ENCODE measurements around the gene PSRC1.

The PSRC1 gene

DNA sequence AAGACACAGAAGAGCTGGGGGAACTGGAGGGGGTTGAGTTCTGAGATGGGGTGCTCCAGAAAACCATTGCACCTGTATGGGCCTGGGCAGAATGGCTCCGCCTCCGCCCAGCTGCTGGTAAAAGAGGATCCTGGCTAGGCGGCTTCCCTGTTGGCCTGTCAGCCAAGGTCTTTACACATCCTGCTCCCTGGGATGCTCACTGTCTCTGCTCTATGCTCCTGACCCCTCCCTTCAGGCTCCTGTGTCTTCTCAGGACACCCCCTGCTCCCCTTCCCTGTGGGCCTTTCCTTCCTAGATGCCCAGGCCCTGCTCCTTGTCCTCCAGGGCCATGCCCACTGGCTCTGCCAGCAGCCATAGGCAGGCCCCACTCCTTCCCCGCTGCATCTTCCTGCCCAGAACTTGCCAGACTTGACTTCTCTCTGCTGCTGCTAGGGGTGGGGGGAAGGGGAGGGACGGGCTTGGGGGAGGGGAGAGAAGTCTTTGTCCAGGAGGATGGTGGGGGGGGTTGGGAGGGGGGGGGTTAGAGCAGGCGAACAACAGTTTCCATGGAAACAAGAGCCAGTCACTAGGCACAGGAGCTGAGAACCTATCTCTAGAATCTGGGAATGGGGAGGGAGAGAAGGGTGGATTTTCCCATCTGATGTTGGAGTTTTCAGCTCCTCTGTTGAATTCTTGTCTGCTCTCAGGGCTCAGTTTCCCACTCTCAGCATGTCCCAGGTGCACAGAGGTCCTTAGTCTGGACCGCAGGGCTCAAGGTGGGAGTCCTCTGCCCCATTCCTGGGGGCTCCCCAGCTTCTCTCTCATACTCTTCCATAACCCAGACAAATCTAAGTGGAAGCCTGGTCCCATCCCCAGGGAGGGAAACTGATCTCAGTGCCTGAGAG is 23.0 kb downstream of the PSRC1 start:
- Mint-ChIP-seq H3K27me3 (no peaks in the 10 kb centered on the region), H3K27ac (no peak overlapping the region)

DNA sequence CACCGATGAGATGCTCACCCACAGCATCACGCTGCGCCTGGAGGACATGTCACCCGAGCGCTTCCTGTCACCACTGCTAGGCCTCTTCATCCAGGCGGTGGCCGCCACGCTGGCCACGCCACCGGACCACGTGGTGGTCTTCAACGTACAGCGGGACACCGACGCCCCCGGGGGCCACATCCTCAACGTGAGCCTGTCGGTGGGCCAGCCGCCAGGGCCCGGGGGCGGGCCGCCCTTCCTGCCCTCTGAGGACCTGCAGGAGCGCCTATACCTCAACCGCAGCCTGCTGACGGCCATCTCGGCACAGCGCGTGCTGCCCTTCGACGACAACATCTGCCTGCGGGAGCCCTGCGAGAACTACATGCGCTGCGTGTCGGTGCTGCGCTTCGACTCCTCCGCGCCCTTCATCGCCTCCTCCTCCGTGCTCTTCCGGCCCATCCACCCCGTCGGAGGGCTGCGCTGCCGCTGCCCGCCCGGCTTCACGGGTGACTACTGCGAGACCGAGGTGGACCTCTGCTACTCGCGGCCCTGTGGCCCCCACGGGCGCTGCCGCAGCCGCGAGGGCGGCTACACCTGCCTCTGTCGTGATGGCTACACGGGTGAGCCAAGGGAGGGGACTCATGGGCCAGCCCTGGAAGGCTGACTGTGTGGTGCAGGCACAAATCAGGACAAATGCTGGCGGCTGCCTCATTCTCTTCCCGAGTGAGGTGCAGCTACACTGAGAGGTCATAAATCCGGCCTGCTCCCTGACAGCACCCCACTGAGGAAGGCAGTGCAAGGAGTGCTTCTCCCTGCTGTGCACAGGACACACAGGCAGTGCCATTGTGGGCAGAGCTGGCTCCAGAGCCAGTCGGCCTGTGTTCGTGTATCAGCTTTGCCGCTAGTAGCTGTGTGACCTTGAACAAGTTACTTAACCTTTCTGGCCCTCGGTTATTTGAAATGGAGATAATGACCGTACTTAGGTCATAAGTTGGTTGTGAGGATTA is 24.2 kb downstream of the PSRC1 start:
- Mint-ChIP-seq H3K9me3 (no peaks in the 10 kb centered on the region), H3K27me3 (no peaks in the 10 kb centered on the region), H3K4me3 (no peak overlapping the region), H3K36me3 (ENCODE audit: low read depth) (no peaks in the 10 kb centered on the region), H3K27ac (no peak overlapping the region), H3K4me1 (ENCODE audit: low read depth) (no peaks in the 10 kb centered on the region)

More for the DNA sequence above, 23.0 kb downstream of the PSRC1 start:
- Mint-ChIP-seq H3K4me3 (no peak overlapping the region), H3K36me3 (ENCODE audit: low read depth) (no peaks in the 10 kb centered on the region), H3K4me1 (ENCODE audit: low read depth) (no peaks in the 10 kb centered on the region), H3K9me3 (no peaks in the 10 kb centered on the region)

DNA sequence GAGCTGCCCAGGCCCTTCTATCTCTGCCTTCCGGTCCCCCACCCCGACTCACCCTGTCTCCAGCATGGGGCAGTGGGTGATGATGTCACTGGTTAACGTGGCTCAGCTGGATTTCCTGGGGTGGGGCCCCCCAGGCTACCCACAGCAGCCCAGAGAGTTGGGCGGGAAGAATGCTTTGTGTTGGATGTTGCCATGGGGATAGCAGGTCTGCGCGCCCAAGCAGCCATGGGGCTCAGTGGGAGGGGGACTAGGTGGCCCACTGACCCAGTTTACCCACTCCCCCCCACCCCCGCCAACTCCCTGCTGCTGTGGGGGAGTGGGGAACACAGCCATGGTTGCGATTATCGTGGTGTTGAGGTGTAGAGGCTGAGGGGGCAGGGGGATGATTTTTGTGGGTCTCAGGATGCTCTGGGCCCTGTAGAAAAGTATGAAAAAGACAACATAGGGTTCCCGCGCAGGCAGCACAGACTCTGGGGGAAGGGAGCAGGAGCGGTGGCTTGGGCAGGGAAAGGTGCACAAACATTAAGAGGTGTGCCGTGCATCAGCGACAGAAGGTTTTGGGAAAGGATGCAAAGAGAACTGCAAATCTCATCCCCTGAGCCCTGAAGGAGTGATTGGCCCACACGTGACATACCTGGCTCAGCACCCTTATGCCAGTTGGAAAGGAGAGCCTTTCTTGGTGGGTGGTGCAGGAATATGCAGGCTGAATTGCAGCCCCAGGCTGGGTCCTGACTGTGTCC is 25.1 kb downstream of the PSRC1 start:
- H3K4me3 Mint-ChIP-seq = no peak overlapping the region
- H3K36me3 Mint-ChIP-seq (ENCODE audit: low read depth) = no peaks in the 10 kb centered on the region
- no peaks in the 10 kb centered on the region for H3K27me3 Mint-ChIP-seq
- no peaks in the 10 kb centered on the region for H3K4me1 Mint-ChIP-seq (ENCODE audit: low read depth)
- H3K27ac Mint-ChIP-seq = no peak overlapping the region
- no peaks in the 10 kb centered on the region for H3K9me3 Mint-ChIP-seq

DNA sequence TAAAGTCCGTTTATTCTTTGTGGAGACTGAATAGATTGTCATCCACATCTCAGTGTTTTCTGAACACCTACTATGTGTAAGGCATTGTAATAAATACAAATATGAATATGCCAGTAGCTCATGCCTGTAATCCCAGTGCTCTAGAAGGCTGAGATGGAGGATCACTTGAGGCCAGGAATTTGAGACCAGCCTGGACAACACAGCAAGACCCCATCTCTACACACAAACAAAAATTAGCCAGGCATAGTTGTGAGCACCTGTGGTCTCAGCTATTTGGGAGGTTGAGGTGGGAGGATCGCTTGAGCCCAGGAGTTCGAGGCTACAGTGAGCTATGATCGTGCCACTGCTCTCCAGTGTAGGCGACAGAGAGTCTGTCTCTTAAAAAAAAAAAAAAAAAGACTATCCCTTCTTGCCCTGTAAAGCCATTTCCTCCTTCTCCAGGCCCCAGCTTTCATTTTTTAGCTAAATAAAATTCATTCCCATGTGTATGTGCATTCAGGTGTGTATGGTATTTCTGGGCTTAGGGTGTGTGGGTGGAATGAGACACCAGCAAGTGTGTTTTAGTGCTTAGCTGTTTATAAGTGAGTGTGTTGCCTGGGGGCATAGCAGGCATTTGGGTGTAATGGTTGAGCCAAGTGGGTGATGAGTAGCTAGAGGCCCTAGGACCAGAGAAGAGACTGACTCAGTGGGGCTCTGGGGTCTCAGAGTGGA is 25.8 kb downstream of the PSRC1 start:
- Mint-ChIP-seq H3K4me1 (ENCODE audit: low read depth) (no peaks in the 10 kb centered on the region), H3K27ac (no peak overlapping the region), H3K36me3 (ENCODE audit: low read depth) (no peaks in the 10 kb centered on the region), H3K9me3 (no peaks in the 10 kb centered on the region), H3K4me3 (no peak overlapping the region), H3K27me3 (no peaks in the 10 kb centered on the region)

DNA sequence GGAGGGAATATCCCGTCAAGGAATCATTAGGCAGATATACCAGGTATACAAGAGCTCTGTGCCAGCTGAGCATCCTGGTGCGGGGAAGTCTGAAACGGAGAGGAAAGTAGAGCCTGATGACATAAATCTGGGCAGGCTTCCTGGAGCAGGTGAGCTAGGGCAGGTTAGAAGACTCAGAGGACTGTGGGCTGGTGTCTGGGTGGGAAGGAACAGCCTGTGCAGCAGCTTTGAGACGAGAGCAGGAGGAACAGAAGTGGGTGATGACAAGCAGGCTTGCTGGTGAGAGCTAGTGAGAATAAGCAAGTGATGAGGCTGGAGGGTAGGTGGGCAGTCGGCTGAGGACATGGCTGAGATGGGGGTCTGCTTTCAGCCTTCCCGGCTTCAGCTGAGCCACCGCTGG is 26.9 kb downstream of the PSRC1 start:
- H3K4me3 Mint-ChIP-seq = no peak overlapping the region
- H3K4me1 Mint-ChIP-seq (ENCODE audit: low read depth) = no peaks in the 10 kb centered on the region
- H3K27ac Mint-ChIP-seq = no peak overlapping the region
- H3K9me3 Mint-ChIP-seq = no peaks in the 10 kb centered on the region
- H3K36me3 Mint-ChIP-seq (ENCODE audit: low read depth) = no peaks in the 10 kb centered on the region
- no peaks in the 10 kb centered on the region for H3K27me3 Mint-ChIP-seq

DNA sequence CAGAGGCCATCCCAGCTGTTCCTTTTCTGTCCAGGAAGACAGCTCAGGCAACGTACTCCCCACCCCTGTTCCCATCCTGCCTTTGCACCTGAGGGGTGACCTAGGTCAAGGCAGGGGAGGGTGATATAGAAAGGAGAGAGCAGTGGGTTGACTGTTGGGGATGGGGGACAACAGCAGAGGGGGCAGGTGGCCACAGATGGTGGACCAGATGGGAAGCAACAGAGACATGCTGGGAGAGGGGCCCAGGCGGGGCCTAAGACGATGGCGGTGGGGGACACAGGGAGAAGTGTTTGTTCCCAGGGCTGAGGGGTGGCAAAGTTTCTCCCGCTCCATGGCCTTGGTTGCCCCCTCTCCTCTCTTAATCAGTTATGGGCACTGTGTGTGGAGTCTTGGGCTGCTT is 27.3 kb downstream of the PSRC1 start:
- H3K9me3 Mint-ChIP-seq = no peaks in the 10 kb centered on the region
- no peak overlapping the region for H3K27ac Mint-ChIP-seq

DNA sequence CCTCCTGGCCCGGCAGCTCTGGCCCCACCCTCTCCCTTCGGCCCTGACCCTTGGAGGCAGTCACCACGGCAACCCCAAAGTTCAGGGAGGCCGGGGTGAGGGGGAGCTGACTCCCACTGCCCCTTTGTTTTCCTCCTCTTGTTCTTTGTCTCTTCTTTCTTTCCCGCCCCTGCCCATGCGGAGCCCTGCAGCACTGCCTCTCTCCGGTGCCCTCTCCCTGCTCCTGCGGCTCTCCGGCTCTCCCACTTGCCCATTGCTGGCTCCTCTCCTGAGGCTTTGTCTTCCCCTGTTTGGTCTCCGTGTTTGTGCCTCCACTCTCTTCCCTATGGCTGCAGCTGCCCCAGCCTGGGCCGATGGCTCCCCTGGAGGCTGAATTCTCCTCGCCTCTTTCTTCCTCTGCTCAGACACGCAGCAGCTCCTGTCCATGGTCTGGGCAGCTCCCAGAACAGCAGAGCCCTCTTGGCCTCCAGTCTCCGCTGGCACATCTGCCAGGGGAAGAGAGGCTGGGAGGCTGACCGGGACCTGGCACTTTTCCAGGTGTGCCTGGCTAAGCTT is 27.8 kb downstream of the PSRC1 start:
- Mint-ChIP-seq H3K4me1 (ENCODE audit: low read depth) (no peaks in the 10 kb centered on the region), H3K27ac (no peak overlapping the region)

More for the DNA sequence above, 27.3 kb downstream of the PSRC1 start:
- H3K4me1 Mint-ChIP-seq (ENCODE audit: low read depth) = no peaks in the 10 kb centered on the region
- H3K27me3 Mint-ChIP-seq = peaks cover 3% of the 10 kb centered on the region
- no peak overlapping the region for H3K4me3 Mint-ChIP-seq
- H3K36me3 Mint-ChIP-seq (ENCODE audit: low read depth) = no peaks in the 10 kb centered on the region

DNA sequence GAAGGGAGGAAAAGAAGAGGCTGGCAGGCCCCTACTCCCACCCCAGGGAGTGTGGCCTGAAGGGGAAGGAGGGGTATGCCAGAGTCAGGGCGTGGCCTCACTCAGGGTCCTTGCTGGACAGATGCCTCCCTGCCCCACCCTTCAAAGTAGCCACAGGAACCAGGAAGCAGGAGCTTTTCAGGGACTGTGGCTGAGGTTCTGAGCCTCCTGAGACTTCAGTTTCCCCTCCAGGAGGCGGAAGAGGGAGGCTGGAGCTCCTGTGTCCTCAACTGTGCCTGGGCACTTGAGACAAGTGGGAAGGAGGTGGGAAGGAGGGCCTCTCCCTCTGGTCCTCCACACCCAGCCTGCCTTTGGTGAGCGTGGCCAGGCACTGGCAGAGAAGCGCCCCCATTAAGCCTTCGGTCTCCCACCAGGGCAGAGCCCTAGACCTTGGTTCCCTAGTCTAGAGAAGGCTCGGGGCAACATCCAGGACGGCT is 28.3 kb downstream of the PSRC1 start:
- Mint-ChIP-seq H3K4me1 (ENCODE audit: low read depth) (no peaks in the 10 kb centered on the region), H3K27me3 (peaks cover 4% of the 10 kb centered on the region), H3K9me3 (no peaks in the 10 kb centered on the region), H3K4me3 (no peak overlapping the region), H3K27ac (no peak overlapping the region), H3K36me3 (ENCODE audit: low read depth) (no peaks in the 10 kb centered on the region)

More for the DNA sequence above, 27.8 kb downstream of the PSRC1 start:
- Mint-ChIP-seq H3K4me3 (no peak overlapping the region), H3K36me3 (ENCODE audit: low read depth) (no peaks in the 10 kb centered on the region), H3K27me3 (peaks cover 4% of the 10 kb centered on the region), H3K9me3 (no peaks in the 10 kb centered on the region)

DNA sequence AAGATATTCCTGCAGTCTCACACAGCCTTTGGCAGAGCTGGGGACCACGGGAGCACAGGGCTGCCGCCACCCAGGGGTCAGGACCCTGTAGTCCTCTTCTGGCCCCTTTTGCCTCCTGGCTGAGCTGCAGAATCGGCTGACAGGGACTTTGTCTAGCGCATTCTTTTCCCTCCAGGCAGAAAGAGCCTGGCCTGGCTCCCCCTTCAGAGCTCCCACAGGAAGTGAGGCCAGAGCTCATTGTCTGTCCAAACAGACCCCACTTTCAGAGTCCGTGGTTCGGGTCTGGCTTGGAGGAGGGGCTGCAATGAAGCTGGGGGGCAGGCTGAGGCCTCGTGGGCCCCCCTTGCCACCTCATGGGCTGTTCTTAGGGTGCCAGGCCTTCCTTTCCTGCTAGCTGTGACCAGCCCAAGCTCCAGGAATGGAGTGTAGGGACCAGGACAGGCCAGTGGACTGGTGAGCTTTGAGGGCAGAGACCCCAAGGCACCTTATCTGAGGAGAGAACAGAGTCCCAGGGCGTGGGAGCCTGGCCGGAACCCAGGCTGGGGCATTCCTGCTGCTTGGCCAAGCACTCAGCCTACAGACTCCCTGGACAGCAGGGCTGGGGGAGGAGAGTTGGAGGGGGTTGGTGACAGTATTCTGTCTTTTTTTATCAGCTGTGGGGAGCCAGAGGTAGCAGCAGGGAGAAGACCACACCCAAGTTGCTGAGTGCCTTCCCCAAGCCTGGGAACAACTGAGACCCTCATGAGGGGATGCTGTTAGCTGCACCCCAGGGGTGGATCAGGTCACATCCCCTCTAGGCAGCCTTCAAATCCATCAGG is 28.9 kb downstream of the PSRC1 start:
- no peak overlapping the region for H3K4me3 Mint-ChIP-seq

DNA sequence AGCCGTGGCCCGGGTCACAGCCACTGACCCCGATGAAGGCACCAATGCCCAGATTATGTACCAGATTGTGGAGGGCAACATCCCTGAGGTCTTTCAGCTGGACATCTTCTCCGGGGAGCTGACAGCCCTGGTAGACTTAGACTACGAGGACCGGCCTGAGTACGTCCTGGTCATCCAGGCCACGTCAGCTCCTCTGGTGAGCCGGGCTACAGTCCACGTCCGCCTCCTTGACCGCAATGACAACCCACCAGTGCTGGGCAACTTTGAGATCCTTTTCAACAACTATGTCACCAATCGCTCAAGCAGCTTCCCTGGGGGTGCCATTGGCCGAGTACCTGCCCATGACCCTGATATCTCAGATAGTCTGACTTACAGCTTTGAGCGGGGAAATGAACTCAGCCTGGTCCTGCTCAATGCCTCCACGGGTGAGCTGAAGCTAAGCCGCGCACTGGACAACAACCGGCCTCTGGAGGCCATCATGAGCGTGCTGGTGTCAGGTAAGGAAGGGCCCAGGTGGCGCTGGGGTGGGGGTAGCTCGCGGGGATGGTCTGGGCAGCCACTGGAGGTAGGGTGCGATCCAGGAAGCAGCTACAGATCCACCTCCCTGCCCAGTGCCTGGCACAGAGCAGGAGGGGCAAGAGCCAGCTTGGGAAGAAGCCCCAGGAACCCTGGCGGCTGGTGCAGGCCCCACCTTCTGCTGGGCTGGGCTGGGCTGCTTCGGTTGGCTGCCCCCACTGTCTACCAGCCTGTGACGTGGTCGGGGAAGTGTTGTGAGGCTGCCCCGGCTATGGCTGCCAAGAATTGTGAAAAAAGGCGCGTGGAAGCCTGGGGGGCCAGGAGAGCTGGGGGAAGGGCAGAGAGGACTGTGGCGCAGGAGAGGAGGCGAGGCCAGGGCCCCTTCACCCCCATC is 29.8 kb downstream of the PSRC1 start:
- no peaks in the 10 kb centered on the region for H3K36me3 Mint-ChIP-seq (ENCODE audit: low read depth)
- no peaks in the 10 kb centered on the region for H3K9me3 Mint-ChIP-seq
- no peak overlapping the region for H3K27ac Mint-ChIP-seq
- peaks cover 4% of the 10 kb centered on the region for H3K27me3 Mint-ChIP-seq
- H3K4me1 Mint-ChIP-seq (ENCODE audit: low read depth) = peaks cover 5% of the 10 kb centered on the region
- no peak overlapping the region for H3K4me3 Mint-ChIP-seq

More for the DNA sequence above, 28.9 kb downstream of the PSRC1 start:
- Mint-ChIP-seq H3K36me3 (ENCODE audit: low read depth) (no peaks in the 10 kb centered on the region), H3K27ac (no peak overlapping the region), H3K4me1 (ENCODE audit: low read depth) (peaks cover 3% of the 10 kb centered on the region), H3K9me3 (no peaks in the 10 kb centered on the region), H3K27me3 (peaks cover 4% of the 10 kb centered on the region)

DNA sequence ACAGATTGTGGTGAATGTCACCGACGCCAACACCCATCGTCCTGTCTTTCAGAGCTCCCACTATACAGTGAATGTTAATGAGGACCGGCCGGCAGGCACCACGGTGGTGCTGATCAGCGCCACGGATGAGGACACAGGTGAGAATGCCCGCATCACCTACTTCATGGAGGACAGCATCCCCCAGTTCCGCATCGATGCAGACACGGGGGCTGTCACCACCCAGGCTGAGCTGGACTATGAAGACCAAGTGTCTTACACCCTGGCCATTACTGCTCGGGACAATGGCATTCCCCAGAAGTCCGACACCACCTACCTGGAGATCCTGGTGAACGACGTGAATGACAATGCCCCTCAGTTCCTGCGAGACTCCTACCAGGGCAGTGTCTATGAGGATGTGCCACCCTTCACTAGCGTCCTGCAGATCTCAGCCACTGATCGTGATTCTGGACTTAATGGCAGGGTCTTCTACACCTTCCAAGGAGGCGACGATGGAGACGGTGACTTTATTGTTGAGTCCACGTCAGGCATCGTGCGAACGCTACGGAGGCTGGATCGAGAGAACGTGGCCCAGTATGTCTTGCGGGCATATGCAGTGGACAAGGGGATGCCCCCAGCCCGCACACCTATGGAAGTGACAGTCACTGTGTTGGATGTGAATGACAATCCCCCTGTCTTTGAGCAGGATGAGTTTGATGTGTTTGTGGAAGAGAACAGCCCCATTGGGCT is 30.6 kb downstream of the PSRC1 start:
- Mint-ChIP-seq H3K27me3 (peaks cover 4% of the 10 kb centered on the region), H3K27ac (no peak overlapping the region), H3K9me3 (no peaks in the 10 kb centered on the region), H3K4me3 (no peak overlapping the region), H3K4me1 (ENCODE audit: low read depth) (peaks cover 5% of the 10 kb centered on the region), H3K36me3 (ENCODE audit: low read depth) (no peaks in the 10 kb centered on the region)
